ENCODE measurements around the gene AVP. TPM values are rescaled to one million over a fixed set of nuclear protein-coding genes. Genes with fewer than 3 reads are reported as not detected.

AVP gene
- total and polyA plus RNA-seq, 9 of the 15 experiments (the other 6 are each of a cell fraction or from before 2014, with no cell fraction given), result not detected

DNA sequence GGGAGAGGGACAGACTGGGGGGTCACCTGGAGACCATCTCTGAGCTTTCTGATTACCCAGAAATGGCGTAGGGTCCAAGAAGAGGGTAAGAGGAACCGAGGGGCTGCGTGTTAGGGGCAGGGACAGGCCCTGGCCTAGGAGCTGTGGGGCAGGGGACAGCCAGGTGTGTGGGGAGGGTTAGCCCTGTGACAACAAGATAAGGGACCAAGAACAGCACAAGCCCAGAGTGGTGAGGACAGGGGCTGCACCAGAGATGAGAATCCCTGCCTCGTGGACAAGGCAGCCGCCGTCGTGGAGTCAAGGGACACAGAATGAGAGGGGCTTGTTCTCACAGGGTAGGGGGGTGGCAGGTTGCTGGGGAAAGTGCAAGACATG, 449 bp upstream of the AVP start (continued):
- peak; percentile 8; the same call in 1 of the 2 replicates for TF ChIP-seq ZFX (CRISPR knock-in tag; IDR thresholded peaks at IDR 0.05)
- no peak for TF ChIP-seq TEAD1 (CRISPR knock-in tag; IDR thresholded peaks at IDR 0.05)
- TF ChIP-seq MTF1 (CRISPR knock-in tag; IDR thresholded peaks at IDR 0.05; ENCODE audit: borderline replicate concordance), result no peak
- TF ChIP-seq TCF3 (CRISPR knock-in tag; IDR thresholded peaks at IDR 0.05), result peak; percentile 65
- TF ChIP-seq, protein P1, sequence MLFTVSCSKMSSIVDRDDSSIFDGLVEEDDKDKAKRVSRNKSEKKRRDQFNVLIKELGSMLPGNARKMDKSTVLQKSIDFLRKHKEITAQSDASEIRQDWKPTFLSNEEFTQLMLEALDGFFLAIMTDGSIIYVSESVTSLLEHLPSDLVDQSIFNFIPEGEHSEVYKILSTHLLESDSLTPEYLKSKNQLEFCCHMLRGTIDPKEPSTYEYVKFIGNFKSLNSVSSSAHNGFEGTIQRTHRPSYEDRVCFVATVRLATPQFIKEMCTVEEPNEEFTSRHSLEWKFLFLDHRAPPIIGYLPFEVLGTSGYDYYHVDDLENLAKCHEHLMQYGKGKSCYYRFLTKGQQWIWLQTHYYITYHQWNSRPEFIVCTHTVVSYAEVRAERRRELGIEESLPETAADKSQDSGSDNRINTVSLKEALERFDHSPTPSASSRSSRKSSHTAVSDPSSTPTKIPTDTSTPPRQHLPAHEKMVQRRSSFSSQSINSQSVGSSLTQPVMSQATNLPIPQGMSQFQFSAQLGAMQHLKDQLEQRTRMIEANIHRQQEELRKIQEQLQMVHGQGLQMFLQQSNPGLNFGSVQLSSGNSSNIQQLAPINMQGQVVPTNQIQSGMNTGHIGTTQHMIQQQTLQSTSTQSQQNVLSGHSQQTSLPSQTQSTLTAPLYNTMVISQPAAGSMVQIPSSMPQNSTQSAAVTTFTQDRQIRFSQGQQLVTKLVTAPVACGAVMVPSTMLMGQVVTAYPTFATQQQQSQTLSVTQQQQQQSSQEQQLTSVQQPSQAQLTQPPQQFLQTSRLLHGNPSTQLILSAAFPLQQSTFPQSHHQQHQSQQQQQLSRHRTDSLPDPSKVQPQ (CRISPR knock-in tag; IDR thresholded peaks at IDR 0.05; ENCODE audit: borderline replicate concordance), result no peak

GRCh38 chr20:3082955-3083952, 1.3 kb downstream of the AVP start:
- H3K9ac ChIP-seq (ENCODE audit: insufficient read depth in 1 of 2, low read depth in 2 of 2, low read length in 2 of 2), result no peak overlapping the region
- no peaks in the 10 kb centered on the region for H3K36me3 ChIP-seq (ENCODE audit: control insufficient read depth, insufficient read depth, low read length)
- H3K9me1 ChIP-seq (ENCODE audit: control insufficient read depth, insufficient read depth, low read length), result peaks cover 3% of the 10 kb centered on the region
- CTCF ChIA-PET (ENCODE audit: low intra/inter-chr PET ratio), result no interaction called here
- FAIRE-seq, result no peak
- H3K4me1 ChIP-seq (replicated peaks in 1 of 2; ENCODE audit: control insufficient read depth in 2 of 2, insufficient read depth in 2 of 2, low read length in 2 of 2), result peaks cover 3 to 28% of the 10 kb centered on the region in 2 experiments; a peak in 4 of 5 replicates
- H3K27ac ChIP-seq (ENCODE audit: extremely low read depth, low read depth, low read length), result no peak overlapping the region
- intact Hi-C loops (cut with micrococcal nuclease), result no loop called here
- no peaks in the 10 kb centered on the region for H3K79me2 ChIP-seq (ENCODE audit: control insufficient read depth, insufficient read depth, low read length)
- in situ Hi-C loops (cut with MboI), result no loop called here
- H3K4me3 ChIP-seq, result no peak overlapping the region
- no peak for DNase-seq (ENCODE audit: extremely low read depth in 1 of 4, low spot score in 3 of 4)
- no peak overlapping the region for H2AFZ ChIP-seq (ENCODE audit: low read depth, low read length)
- no TSS peak for BruUV-seq (replicated peaks)
- WGBS (ENCODE audit: insufficient coverage, low coverage, missing lambda C conversion rate), result 59% methylated on average over 4 of the region's 76 CpGs
- H3K9me3 ChIP-seq (replicated peaks; ENCODE audit: control insufficient read depth, insufficient read depth, low read depth, low read length), result no peaks in the 10 kb centered on the region
- H3K4me2 ChIP-seq (ENCODE audit: insufficient read depth, low read length), result no peak overlapping the region
- ATAC-seq, result no peak
- no peaks in the 10 kb centered on the region for H4K20me1 ChIP-seq (replicated peaks; ENCODE audit: control insufficient read depth, insufficient read depth, low read length)
- TF ChIP-seq BRD9 (IDR thresholded peaks at IDR 0.05; ENCODE audit: low read depth, partially characterized antibody) (no peak), GABPB2 (CRISPR knock-in tag; conservative IDR thresholded peaks at IDR 0.05) (no peak)
- TF ChIP-seq, protein P2, sequence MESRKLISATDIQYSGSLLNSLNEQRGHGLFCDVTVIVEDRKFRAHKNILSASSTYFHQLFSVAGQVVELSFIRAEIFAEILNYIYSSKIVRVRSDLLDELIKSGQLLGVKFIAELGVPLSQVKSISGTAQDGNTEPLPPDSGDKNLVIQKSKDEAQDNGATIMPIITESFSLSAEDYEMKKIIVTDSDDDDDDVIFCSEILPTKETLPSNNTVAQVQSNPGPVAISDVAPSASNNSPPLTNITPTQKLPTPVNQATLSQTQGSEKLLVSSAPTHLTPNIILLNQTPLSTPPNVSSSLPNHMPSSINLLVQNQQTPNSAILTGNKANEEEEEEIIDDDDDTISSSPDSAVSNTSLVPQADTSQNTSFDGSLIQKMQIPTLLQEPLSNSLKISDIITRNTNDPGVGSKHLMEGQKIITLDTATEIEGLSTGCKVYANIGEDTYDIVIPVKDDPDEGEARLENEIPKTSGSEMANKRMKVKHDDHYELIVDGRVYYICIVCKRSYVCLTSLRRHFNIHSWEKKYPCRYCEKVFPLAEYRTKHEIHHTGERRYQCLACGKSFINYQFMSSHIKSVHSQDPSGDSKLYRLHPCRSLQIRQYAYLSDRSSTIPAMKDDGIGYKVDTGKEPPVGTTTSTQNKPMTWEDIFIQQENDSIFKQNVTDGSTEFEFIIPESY (CRISPR knock-in tag; IDR thresholded peaks at IDR 0.05), result peak; percentile 61; the same call in 1 of the 2 replicates
- no peaks in the 10 kb centered on the region for H3K27me3 ChIP-seq (ENCODE audit: control insufficient read depth in 2 of 2, insufficient read depth in 2 of 2, low read length in 2 of 2)
- POLR2A ChIA-PET, result no interaction called here

All from K562 (cell line).